Pancreas (tissue), 10 donors: Measurements from ENCODE around the gene NINJ1. TPM values are rescaled to one million over a fixed set of nuclear protein-coding genes. Genes with fewer than 3 reads are reported as not detected.

Experiments used
- ATAC-seq, 4 donors: fragments of 200-7000 bp; cut with Tn5 transposase; one replicate each; pipeline versions ENCODE4 v1.8.0 to v1.9.1; 2020; ENCODE audit warnings: mild to moderate bottlenecking in 4 of 4, moderate library complexity in 4 of 4
- DNase-seq, 6 donors: peaks; one replicate each; pipeline ENCODE4 v3.0.0-alpha.2; 2020
- FAIRE-seq: peaks from 2 replicates; lab custom pipeline; 2012; peaks lifted over from hg19 to GRCh38; lab: Jason Lieb, UNC
- H3K27ac ChIP-seq, 4 donors: fragments of 200-600 bp; sonication (generic); 1 replicate in 3 of 4; 2 replicates in 1 of 4; pipeline versions ENCODE4 v1.5.0 to v1.8.0; 2020
- H3K27me3 ChIP-seq, 4 donors: fragments of 200-600 bp; one replicate each; pipeline ENCODE4 v1.8.0; 2021
- H3K36me3 ChIP-seq, 3 donors: fragments of 200-600 bp; sonication (generic) in 1 of 3; one replicate each; pipeline versions ENCODE4 v1.5.0 to v1.8.0; 2020 to 2021
- H3K4me1 ChIP-seq, 3 donors: fragments of 200-600 bp; one replicate each; pipeline ENCODE4 v1.8.0; 2021
- H3K4me3 ChIP-seq, 4 donors: fragments of 200-600 bp; sonication (generic) in 2 of 4; one replicate each; pipeline versions ENCODE4 v1.5.0 to v1.8.0; 2020 to 2021
- H3K9me3 ChIP-seq, 4 donors: fragments of 200-600 bp; one replicate each; pipeline ENCODE4 v1.8.0; 2021
- CTCF ChIP-seq, 4 donors: fragments of 200-600 bp; sonication (generic) in 3 of 4; IDR thresholded peaks; one replicate each; pipeline versions ENCODE4 v1.5.0 to v1.8.0; 2021; ENCODE audit warnings: antibody characterized with exemption in 4 of 4
- WGBS, 2 donors: extraction: QIAGEN DNeasy Blood & Tissue Kit; methylation state at CpG; one replicate each; pipeline ENCODE4 v1.1.7; 2013; 5-methylcytosine and 5-hydroxymethylcytosine counted together
- intact Hi-C, 3 donors: fragments of 100-400 bp; cut with DNase I; formaldehyde crosslinking; loops; one replicate each; pipeline versions ENCODE4 v1.11.1 to v1.14.2; 2022
- polyA plus RNA-seq, 2 donors: library from polyadenylated mRNA; stranded (reverse); fragments of 200-250 nt; gene quantifications; one replicate each; pipeline ENCODE4 v1.2.3, GENCODE V29; 2013
- total RNA-seq, 6 donors: library from RNA; stranded (reverse); fragmentation: NEBNext Ultra II Directional in 4 of 6; extraction: Animal tissue kit (Norgen Biotek cat#: 25700) in 4 of 6; gene quantifications; one replicate each; pipeline versions ENCODE4 v1.2.1 to v1.2.4, GENCODE V29; 2021 to 2023
- donor health status: healthy with polysubstance abuse.
- donor health status: DM: no; HTN: no; CAD: no; lungs with moderate emphysema.
- donor health status: DM: no; HTN: no; CAD: no.
- donor health status: control.
- donor health status: control.
- donor health status: Bipolar disorder and iron deficiency.
- donor health status: DM: yes; HTN: yes; CAD: no.
- donor health status: DM: no; HTN: no; CAD: no.
- donor health status: DM: no; HTN: no; CAD: no.
- donor health status: DM: yes; HTN: yes; CAD: no.

The NINJ1 gene
- total and polyA plus RNA-seq, 8 donors: 15.6 to 33.2 (median 21.3) TPM

GRCh38 chr9:93126151-93126781, 7.8 kb downstream of the NINJ1 start:
- H3K27ac ChIP-seq: no peak overlapping the region
- no peak for ATAC-seq
- H3K27me3 ChIP-seq: no peaks in the 10 kb centered on the region
- H3K4me3 ChIP-seq: no peak overlapping the region
- no peak for FAIRE-seq
- intact Hi-C loops: no loop called here
- peak in 5 of 6 donors; percentile 2 to 67 (median 31) for DNase-seq
- 88 to 89% methylated on average over 23 of the region's 23 CpGs for WGBS, 2 donors
- TF ChIP-seq CTCF (IDR thresholded peaks at IDR 0.05): no peak
- H3K36me3 ChIP-seq: peaks cover 0 to 21% (median 9%) of the 10 kb centered on the region in 3 donors
- no peaks in the 10 kb centered on the region for H3K9me3 ChIP-seq
- H3K4me1 ChIP-seq: peaks cover 0 to 4% (median 0%) of the 10 kb centered on the region in 3 donors

GRCh38 chr9:93125331-93125894, 8.6 kb downstream of the NINJ1 start:
- 93 to 94% methylated on average over 10 of the region's 10 CpGs for WGBS, 2 donors
- FAIRE-seq (no peak), DNase-seq (peak in 5 of 6 donors; percentile 7 to 39 (median 15)), ATAC-seq (no peak)
- Histone ChIP-seq H3K4me1 (peaks cover 0 to 3% (median under 1%) of the 10 kb centered on the region in 3 donors), H3K27me3 (no peaks in the 10 kb centered on the region), H3K27ac (no peak overlapping the region), H3K36me3 (peaks cover 0 to 23% (median 11%) of the 10 kb centered on the region in 3 donors), H3K9me3 (no peaks in the 10 kb centered on the region), H3K4me3 (no peak overlapping the region)
- TF ChIP-seq CTCF (IDR thresholded peaks at IDR 0.05): no peak
- intact Hi-C loops: no loop called here

GRCh38 chr9:93124793-93125192, 9.3 kb downstream of the NINJ1 start:
- peaks cover 0 to 23% (median 11%) of the 10 kb centered on the region in 3 donors for H3K36me3 ChIP-seq
- FAIRE-seq (no peak), DNase-seq (peak in 5 of 6 donors; percentile 2 to 68 (median 21)), ATAC-seq (no peak)
- no peak overlapping the region for H3K4me3 ChIP-seq
- 92 to 96% methylated on average over 16 of the region's 16 CpGs for WGBS, 2 donors
- no peaks in the 10 kb centered on the region for H3K27me3 ChIP-seq
- intact Hi-C loops: no loop called here
- TF ChIP-seq CTCF (IDR thresholded peaks at IDR 0.05): no peak
- no peak overlapping the region for H3K27ac ChIP-seq
- no peaks in the 10 kb centered on the region for H3K9me3 ChIP-seq
- H3K4me1 ChIP-seq: peaks cover 3 to 6% (median 4%) of the 10 kb centered on the region in 3 donors

GRCh38 chr9:93123561-93124283, 10.3 kb downstream of the NINJ1 start:
- H3K27me3 ChIP-seq: no peaks in the 10 kb centered on the region
- intact Hi-C loops: no loop called here
- TF ChIP-seq CTCF (IDR thresholded peaks at IDR 0.05): no peak
- H3K4me1 ChIP-seq: peaks cover 3 to 9% (median 4%) of the 10 kb centered on the region in 3 donors
- no peaks in the 10 kb centered on the region for H3K9me3 ChIP-seq
- FAIRE-seq (no peak), DNase-seq (peak in 5 of 6 donors; percentile 2 to 54 (median 34)), ATAC-seq (no peak)
- no peak overlapping the region for H3K27ac ChIP-seq
- no peak overlapping the region for H3K4me3 ChIP-seq
- H3K36me3 ChIP-seq: peaks cover 0 to 23% (median 11%) of the 10 kb centered on the region in 3 donors
- WGBS, 2 donors: 85 to 87% methylated on average over 14 of the region's 14 CpGs
